Islet of Langerhans (tissue), 1 donor: ENCODE results near the gene ZXDC.

Source experiments
- FAIRE-seq: peaks from one replicate; lab custom pipeline; 2011; peaks lifted over from hg19 to GRCh38; lab: Jason Lieb, UNC

The ZXDC gene

GRCh38 chr3:126512026-126512425, 36.3 kb upstream of the ZXDC start:
- no peak for FAIRE-seq

- FAIRE-seq = no peak
These were observed 35.6 kb upstream of the ZXDC start for GRCh38 chr3:126511291-126511690.

- no peak for FAIRE-seq
These were observed 34.7 kb upstream of the ZXDC start for GRCh38 chr3:126510308-126510910.

GRCh38 chr3:126509597-126510307, 34.1 kb upstream of the ZXDC start:
- no peak for FAIRE-seq

- FAIRE-seq = no peak
These were observed 32.9 kb upstream of the ZXDC start for GRCh38 chr3:126508564-126508964.

- FAIRE-seq = no peak
These were observed 32.2 kb upstream of the ZXDC start for GRCh38 chr3:126507886-126508285.

- no peak for FAIRE-seq
These were observed 28.0 kb upstream of the ZXDC start for GRCh38 chr3:126503701-126504100.

- FAIRE-seq = no peak
These were observed 27.0 kb upstream of the ZXDC start for GRCh38 chr3:126502656-126503055.

GRCh38 chr3:126501736-126502135, 26.0 kb upstream of the ZXDC start:
- no peak for FAIRE-seq

- no peak for FAIRE-seq
These were observed 25.4 kb upstream of the ZXDC start for GRCh38 chr3:126501054-126501453.

GRCh38 chr3:126500016-126500415, 24.3 kb upstream of the ZXDC start:
- FAIRE-seq = no peak

GRCh38 chr3:126499401-126499800, 23.7 kb upstream of the ZXDC start:
- FAIRE-seq = no peak

- no peak for FAIRE-seq
These were observed 23.2 kb upstream of the ZXDC start for GRCh38 chr3:126498929-126499328.

GRCh38 chr3:126498461-126498860, 22.8 kb upstream of the ZXDC start:
- no peak for FAIRE-seq

- FAIRE-seq = no peak
These were observed 22.3 kb upstream of the ZXDC start for GRCh38 chr3:126497956-126498355.

GRCh38 chr3:126496894-126497850, 21.5 kb upstream of the ZXDC start:
- FAIRE-seq = no peak

GRCh38 chr3:126495786-126496185, 20.1 kb upstream of the ZXDC start:
- FAIRE-seq = no peak

GRCh38 chr3:126494970-126495230, 19.2 kb upstream of the ZXDC start:
- FAIRE-seq = no peak

GRCh38 chr3:126494204-126494969, 18.7 kb upstream of the ZXDC start:
- FAIRE-seq = no peak

- FAIRE-seq = no peak
These were observed 18.0 kb upstream of the ZXDC start for GRCh38 chr3:126493739-126494138.

- no peak for FAIRE-seq
These were observed 17.4 kb upstream of the ZXDC start for GRCh38 chr3:126493051-126493450.

GRCh38 chr3:126491221-126492013, 15.7 kb upstream of the ZXDC start:
- no peak for FAIRE-seq
